GM12891 (cell line): ENCODE data around the gene ZMYND12.

Experiments used
- DNase-seq: peaks from one replicate; pipeline ENCODE4 v3.0.0; 2011; ENCODE audit warnings: low spot score; ENCODE audit not compliant: insufficient read length
- FAIRE-seq: peaks from 2 replicates; lab custom pipeline; 2011; peaks lifted over from hg19 to GRCh38; lab: Jason Lieb, UNC
- PAX5 ChIP-seq: IDR thresholded peaks from 2 replicates; pipeline ENCODE4 v1.6.1; 2011; ENCODE audit warnings: low read length, moderate library complexity, mild to moderate bottlenecking; ENCODE audit not compliant: insufficient read depth, severe bottlenecking
- POLR2A ChIP-seq: IDR thresholded peaks from 2 replicates; pipeline ENCODE4 v1.6.1; 2011; ENCODE audit warnings: low read depth, low read length, control low read depth
- POLR2AphosphoS5 ChIP-seq: IDR thresholded peaks from 2 replicates; pipeline ENCODE4 v1.6.1; 2011; ENCODE audit warnings: low read depth, low read length, control low read depth
- POU2F2 ChIP-seq: IDR thresholded peaks from 2 replicates; pipeline ENCODE4 v1.6.1; 2011; ENCODE audit warnings: low read depth, mild to moderate bottlenecking, control low read depth, low read length, moderate library complexity
- SPI1 ChIP-seq: IDR thresholded peaks from 2 replicates; pipeline ENCODE4 v1.6.1; 2011; ENCODE audit warnings: low read depth, low read length, control low read depth
- TAF1 ChIP-seq: IDR thresholded peaks from 2 replicates; pipeline ENCODE4 v1.6.1; 2011; ENCODE audit warnings: low read depth, low read length, control low read depth

The ZMYND12 gene

GRCh38 chr1:42476605-42477004 lies 20.8 kb upstream of the ZMYND12 start:
- DNase-seq (no peak), FAIRE-seq (no peak)
- TF ChIP-seq TAF1 (no peak), POLR2AphosphoS5 (no peak), POLR2A (no peak), PAX5 (no peak), POU2F2 (no peak), SPI1 (no peak)

GRCh38 chr1:42469727-42470126 lies 13.9 kb upstream of the ZMYND12 start:
- no peak for DNase-seq
- TF ChIP-seq PAX5 (no peak), POLR2A (no peak), SPI1 (no peak), POU2F2 (peak; percentile 47; the same call in 1 of the 2 replicates), POLR2AphosphoS5 (no peak), TAF1 (no peak)

GRCh38 chr1:42466030-42466429 lies 10.2 kb upstream of the ZMYND12 start:
- DNase-seq (no peak), FAIRE-seq (no peak)
- TF ChIP-seq POU2F2 (no peak), POLR2AphosphoS5 (no peak), POLR2A (no peak), TAF1 (no peak), SPI1 (no peak), PAX5 (no peak)

More at GRCh38 chr1:42469727-42470126, 13.9 kb upstream of the ZMYND12 start:
- FAIRE-seq: peak; percentile 23

- TF ChIP-seq PAX5 (no peak), POLR2A (no peak), TAF1 (no peak), POU2F2 (no peak), POLR2AphosphoS5 (no peak), SPI1 (no peak)
- no peak for FAIRE-seq
- DNase-seq: no peak
Observed at GRCh38 chr1:42463921-42464320, 8.1 kb upstream of the ZMYND12 start.

GRCh38 chr1:42462828-42463763 lies 7.3 kb upstream of the ZMYND12 start, which contains the start of gene CCDC30:
Gene CCDC30, plus strand, starts transcription at chr1:42463286. Its CDS starts 17,266 bp downstream, at chr1:42480552.
- DNase-seq (peak; percentile 78), FAIRE-seq (peak; percentile 99)
- TF ChIP-seq POU2F2 (0 out of 2 replicates have a peak, but pooled peaks have one; percentile 32), POLR2AphosphoS5 (no peak), SPI1 (no peak), POLR2A (peak; percentile 43; the same call in 1 of the 2 replicates)

- TF ChIP-seq POLR2A (no peak), POU2F2 (no peak), PAX5 (no peak), TAF1 (no peak), SPI1 (no peak), POLR2AphosphoS5 (no peak)
- FAIRE-seq: no peak
- DNase-seq: no peak
Observed at GRCh38 chr1:42461196-42461595, 5.4 kb upstream of the ZMYND12 start.

- DNase-seq (peak; percentile 66), FAIRE-seq (no peak)
- TF ChIP-seq POLR2AphosphoS5 (no peak; the same call in 1 of the 2 replicates), POU2F2 (no peak; the same call in 1 of the 2 replicates), PAX5 (no peak), TAF1 (no peak; the same call in 1 of the 2 replicates), SPI1 (peak; percentile 69), POLR2A (peak; percentile 53; the same call in 1 of the 2 replicates)
Observed at GRCh38 chr1:42456754-42457089, 900 bp upstream of the ZMYND12 start.

GRCh38 chr1:42454403-42454802 lies 1.4 kb downstream of the ZMYND12 start:
- TF ChIP-seq SPI1 (no peak), PAX5 (no peak), POLR2AphosphoS5 (no peak), POLR2A (no peak), POU2F2 (no peak), TAF1 (no peak)

GRCh38 chr1:42453386-42453785 lies 2.4 kb downstream of the ZMYND12 start:
- no peak for FAIRE-seq
- TF ChIP-seq POLR2AphosphoS5: no peak
- no peak for TF ChIP-seq POU2F2
- TF ChIP-seq TAF1: no peak
- no peak for TF ChIP-seq PAX5
- TF ChIP-seq SPI1: no peak
- no peak for TF ChIP-seq POLR2A

More at GRCh38 chr1:42454403-42454802, 1.4 kb downstream of the ZMYND12 start:
- FAIRE-seq: no peak
- DNase-seq: no peak

More at GRCh38 chr1:42453386-42453785, 2.4 kb downstream of the ZMYND12 start:
- DNase-seq: no peak
